DOHH2 (cell line): Measurements from ENCODE around the gene TRIM40.

ENCODE experiments used
- EZH2phosphoT487 ChIP-seq: fragments of 200-600 bp; sonication (generic); IDR thresholded peaks from 2 replicates; pipeline ENCODE4 v1.6.1; 2017; ENCODE audit warnings: borderline replicate concordance, mild to moderate bottlenecking, antibody characterized with exemption, low read length, moderate library complexity, mixed read lengths
- TF ChIP-seq, protein P1 (sequence below): fragments of 200-600 bp; sonication (generic); IDR thresholded peaks from one replicate; pipeline ENCODE4 v1.5.1; 2014; ENCODE audit warnings: antibody characterized with exemption, mild to moderate bottlenecking, low read depth, low read length; ENCODE audit not compliant: poor library complexity, severe bottlenecking

DNA sequence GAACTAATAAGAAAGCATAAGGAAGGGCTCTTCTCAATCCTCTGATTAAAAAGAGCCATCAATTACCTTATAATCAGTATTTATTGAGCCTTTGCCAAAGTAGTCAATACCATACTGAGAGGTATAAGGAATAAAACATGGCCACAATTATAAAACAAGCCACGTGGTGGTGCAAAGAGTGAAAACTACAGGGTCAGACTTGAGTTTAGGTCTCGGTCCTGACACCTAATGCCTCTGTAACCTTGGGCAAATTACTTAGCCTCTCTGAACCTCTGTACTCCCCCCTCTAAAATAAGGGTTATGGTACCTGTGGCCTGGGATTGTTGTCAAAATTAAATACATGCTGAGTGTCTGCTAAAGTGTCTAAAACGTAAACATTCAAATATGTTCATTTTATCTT is 13.3 kb downstream of the TRIM40 start:
- TF ChIP-seq, protein P1, sequence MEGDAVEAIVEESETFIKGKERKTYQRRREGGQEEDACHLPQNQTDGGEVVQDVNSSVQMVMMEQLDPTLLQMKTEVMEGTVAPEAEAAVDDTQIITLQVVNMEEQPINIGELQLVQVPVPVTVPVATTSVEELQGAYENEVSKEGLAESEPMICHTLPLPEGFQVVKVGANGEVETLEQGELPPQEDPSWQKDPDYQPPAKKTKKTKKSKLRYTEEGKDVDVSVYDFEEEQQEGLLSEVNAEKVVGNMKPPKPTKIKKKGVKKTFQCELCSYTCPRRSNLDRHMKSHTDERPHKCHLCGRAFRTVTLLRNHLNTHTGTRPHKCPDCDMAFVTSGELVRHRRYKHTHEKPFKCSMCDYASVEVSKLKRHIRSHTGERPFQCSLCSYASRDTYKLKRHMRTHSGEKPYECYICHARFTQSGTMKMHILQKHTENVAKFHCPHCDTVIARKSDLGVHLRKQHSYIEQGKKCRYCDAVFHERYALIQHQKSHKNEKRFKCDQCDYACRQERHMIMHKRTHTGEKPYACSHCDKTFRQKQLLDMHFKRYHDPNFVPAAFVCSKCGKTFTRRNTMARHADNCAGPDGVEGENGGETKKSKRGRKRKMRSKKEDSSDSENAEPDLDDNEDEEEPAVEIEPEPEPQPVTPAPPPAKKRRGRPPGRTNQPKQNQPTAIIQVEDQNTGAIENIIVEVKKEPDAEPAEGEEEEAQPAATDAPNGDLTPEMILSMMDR, result no peak
- no peak for TF ChIP-seq EZH2phosphoT487
